K562 (cell line): ENCODE results near the gene LRP2. TPM values are rescaled to one million over a fixed set of nuclear protein-coding genes. Genes with fewer than 3 reads are reported as not detected.

Experiments used
- CUX1 ChIP-seq: fragments of 200-800 bp; sonication (Bioruptor generic); IDR thresholded peaks from 2 replicates; pipeline ENCODE4 v1.6.1; 2016; ENCODE audit warnings: missing genetic modification characterization, missing compliant biosample characterization
- DEAF1 ChIP-seq: fragments of 450-650 bp; formaldehyde crosslinking; IDR thresholded peaks from 2 replicates; pipeline ENCODE4 v1.4.0; 2020; ENCODE audit warnings: mild to moderate bottlenecking, moderate library complexity
- DPF2 ChIP-seq: fragments of 450-650 bp; IDR thresholded peaks from 2 replicates; pipeline ENCODE4 v1.6.1; 2016
- HMGN3 ChIP-seq: IDR thresholded peaks from 2 replicates; pipeline ENCODE4 v1.6.1; 2011; ENCODE audit warnings: borderline replicate concordance, low read depth, mild to moderate bottlenecking, mixed read lengths, low read length; ENCODE audit not compliant: insufficient read length; ENCODE audit errors: extremely low read depth
- LCOR ChIP-seq: sonication (generic); formaldehyde crosslinking; IDR thresholded peaks from 2 replicates; pipeline ENCODE4 v1.8.0; 2022; ENCODE audit warnings: mild to moderate bottlenecking, missing genetic modification reagents
- RAD21 ChIP-seq, 2 experiments: fragments of 250-450 bp in 1 of 2; fragments of 450-650 bp in 1 of 2; sonication (Bioruptor Pico) in 1 of 2; formaldehyde crosslinking in 1 of 2; IDR thresholded peaks in 1 of 2; conservative IDR thresholded peaks in 1 of 2; 2 replicates each; pipeline versions ENCODE4 v1.4.0 to v1.8.0; 2020 to 2022; ENCODE audit warnings: mild to moderate bottlenecking in 2 of 2, moderate library complexity in 1 of 2
- RB1 ChIP-seq: fragments of 450-650 bp; IDR thresholded peaks from 2 replicates; pipeline ENCODE4 v1.6.1; 2017; ENCODE audit warnings: low read depth, mild to moderate bottlenecking
- SNIP1 ChIP-seq: fragments of 450-650 bp; IDR thresholded peaks from 2 replicates; pipeline ENCODE4 v1.7.1; 2017; ENCODE audit warnings: low read depth, mild to moderate bottlenecking
- ZBTB9 ChIP-seq: fragments of 450-650 bp; formaldehyde crosslinking; IDR thresholded peaks from 2 replicates; pipeline ENCODE4 v1.4.0; 2020; ENCODE audit warnings: mild to moderate bottlenecking, moderate library complexity
- ZNF280B ChIP-seq: fragments of 250-450 bp; sonication (Bioruptor Pico); IDR thresholded peaks from 2 replicates; pipeline ENCODE4 v1.5.1; 2021; ENCODE audit warnings: mild to moderate bottlenecking
- ZNF347 ChIP-seq: fragments of 450-650 bp; formaldehyde crosslinking; IDR thresholded peaks from 2 replicates; pipeline ENCODE4 v1.4.0; 2020; ENCODE audit warnings: low read depth, mild to moderate bottlenecking, moderate library complexity
- polyA plus RNA-seq, 8 experiments: library from polyadenylated mRNA; depleted of rRNA in 4 of 8; stranded (reverse) in 5 of 8; unstranded in 3 of 8; fragments of >200 nt; fragmentation: Nextera tagmentation in 2 of 8; fragmentation: Illumina TruSeq in 1 of 8; extraction: Ambion mirVana in 2 of 8; extraction: Trizol in 1 of 8; gene quantifications; 2 replicates each; pipeline versions ENCODE4 v1.2.1 to v1.2.3, GENCODE V29; 2011 to 2014; ENCODE audit warnings: inconsistent platforms in 1 of 8, missing spikeins in 1 of 8
- total RNA-seq, 7 experiments: library from RNA; depleted of rRNA in 6 of 7; stranded (reverse); fragments of >200 nt in 6 of 7; fragmentation: Illumina TruSeq in 2 of 7; extraction: Trizol in 2 of 7; gene quantifications; 2 replicates each; pipeline versions ENCODE4 v1.2.1 to v1.2.3, GENCODE V29; 2011 to 2021; ENCODE audit warnings: low replicate concordance in 1 of 7

LRP2 gene
- total and polyA plus RNA-seq, 9 of the 15 experiments (the other 6 are each of a cell fraction or from before 2014, with no cell fraction given), result 0.04 to 0.18 (median 0.11) TPM; not detected in 1

GRCh38 chr2:169109502-169110409, 252.6 kb downstream of the LRP2 start (continued):
- peak; percentile 98 for TF ChIP-seq RAD21 (CRISPR knock-in tag; conservative IDR thresholded peaks at IDR 0.05 in 1 of 2, IDR thresholded peaks at IDR 0.05 in 1 of 2)
- TF ChIP-seq CUX1 (CRISPR knock-in tag), result no peak
- TF ChIP-seq DEAF1, result peak; percentile 97
- TF ChIP-seq ZNF347 (CRISPR knock-in tag), result no peak
- TF ChIP-seq LCOR (CRISPR knock-in tag), result 0 out of 2 replicates have a peak, but pooled peaks have one; percentile 60
- TF ChIP-seq RB1, result peak; percentile 28; the same call in 1 of the 2 replicates
- TF ChIP-seq DPF2, result no peak
- no peak for TF ChIP-seq HMGN3
- no peak for TF ChIP-seq SNIP1
- no peak for TF ChIP-seq ZBTB9 (CRISPR knock-in tag)
- no peak for TF ChIP-seq ZNF280B (CRISPR knock-in tag)
- TF ChIP-seq, all 486 proteins: peak for 22
